Thyroid gland (tissue), 4 donors: Measurements from ENCODE around the gene PHF21B. TPM values are rescaled to one million over a fixed set of nuclear protein-coding genes. Genes with fewer than 3 reads are reported as not detected.

Experiments used
- DNase-seq, 2 donors: peaks; one replicate each; pipeline ENCODE4 v3.0.0-alpha.2; 2019
- H3K27ac ChIP-seq, 3 donors: fragments of 200-600 bp; sonication (generic); 1 replicate in 2 of 3; 2 replicates in 1 of 3; pipeline ENCODE4 v1.5.1; 2016 to 2019; ENCODE audit warnings: mild to moderate bottlenecking in 1 of 3, moderate library complexity in 1 of 3
- H3K27me3 ChIP-seq: fragments of 200-600 bp; sonication (generic); one replicate; pipeline ENCODE4 v1.5.1; 2019
- H3K36me3 ChIP-seq, 2 donors: fragments of 200-600 bp; sonication (generic); one replicate each; pipeline ENCODE4 v1.5.1; 2016 to 2019
- H3K4me1 ChIP-seq, 2 donors: fragments of 200-600 bp; sonication (generic); one replicate each; pipeline ENCODE4 v1.5.1; 2017 to 2019
- H3K4me3 ChIP-seq, 3 donors: fragments of 200-600 bp; sonication (generic); replicated peaks in 1 of 3; 1 replicate in 2 of 3; 2 replicates in 1 of 3; pipeline ENCODE4 v1.5.1; 2016; ENCODE audit warnings: mild to moderate bottlenecking in 1 of 3
- H3K9me3 ChIP-seq: fragments of 200-600 bp; sonication (generic); one replicate; pipeline ENCODE4 v1.5.1; 2017
- CTCF ChIP-seq, 6 experiments: fragments of 200-600 bp in 3 of 6; fragments of 450-650 bp in 3 of 6; sonication (generic) in 3 of 6; IDR thresholded peaks; one replicate each; pipeline ENCODE4 v1.5.1; 2016 to 2019; ENCODE audit warnings: antibody characterized with exemption in 6 of 6, mild to moderate bottlenecking in 2 of 6, inconsistent platforms in 1 of 6, moderate library complexity in 1 of 6
- POLR2A ChIP-seq, 2 donors: fragments of 450-650 bp; IDR thresholded peaks; one replicate each; pipeline ENCODE4 v1.6.1; 2017; ENCODE audit warnings: antibody characterized with exemption in 2 of 2, mild to moderate bottlenecking in 2 of 2, moderate library complexity in 1 of 2
- WGBS, 2 donors: methylation state at CpG; one replicate each; pipeline ENCODE4 v1.1.5; 2017; 5-methylcytosine and 5-hydroxymethylcytosine counted together
- intact Hi-C: fragments of 100-400 bp; cut with DNase I; formaldehyde crosslinking; loops from one replicate; pipeline ENCODE4 v1.15.1; 2023
- total RNA-seq, 4 donors: library from RNA; depleted of rRNA; stranded (reverse); fragments of >200 nt; gene quantifications; one replicate each; pipeline ENCODE4 v1.2.3, GENCODE V29; 2016

Gene PHF21B
- total RNA-seq, 4 donors from 2014 or later, result 0.33 to 8.9 (median 2.2) TPM

DNA sequence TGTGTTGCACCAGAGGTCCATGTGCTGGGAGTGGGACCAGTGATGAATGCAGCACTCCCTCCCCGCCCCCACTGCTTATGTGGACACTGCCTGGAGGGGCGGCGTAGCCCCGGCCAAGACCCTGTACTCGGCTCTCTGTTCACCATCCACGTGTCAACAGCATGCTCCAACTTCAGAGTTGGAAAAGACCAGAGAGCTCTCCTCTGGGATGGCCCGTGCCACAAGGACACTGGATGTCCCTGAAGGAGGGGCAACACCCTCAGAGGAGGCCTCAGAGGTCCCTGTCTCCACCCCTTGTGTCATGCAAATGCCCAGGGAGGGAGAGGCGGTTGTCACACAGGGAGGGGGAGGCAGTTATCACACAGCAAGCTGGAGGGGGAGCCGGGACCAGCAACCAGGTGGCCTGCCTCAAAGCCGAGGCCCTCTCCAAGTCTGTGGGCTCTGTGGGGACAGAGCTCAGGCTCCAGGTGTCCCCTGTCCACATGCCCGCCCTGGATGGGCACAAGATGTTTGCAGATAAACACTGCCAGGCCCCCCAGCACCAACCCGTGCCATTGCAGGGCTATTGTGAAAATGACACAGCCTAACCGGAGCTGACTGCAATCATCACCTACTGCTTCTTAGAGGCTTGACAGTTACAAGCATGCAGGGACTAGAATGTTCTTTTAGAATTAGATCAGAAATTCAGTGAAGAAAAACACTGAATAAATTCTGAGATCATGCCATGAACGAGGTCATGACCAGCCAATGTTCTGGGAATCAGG is 121.1 kb downstream of the PHF21B start:
- Histone ChIP-seq H3K9me3 (no peaks in the 10 kb centered on the region), H3K4me3 (no peak overlapping the region), H3K27ac (no peak overlapping the region), H3K4me1 (no peaks in the 10 kb centered on the region), H3K27me3 (no peaks in the 10 kb centered on the region), H3K36me3 (no peaks in the 10 kb centered on the region)
- WGBS, 2 donors, result 75 to 77% methylated on average over 9 to 11 of the region's 14 CpGs
- intact Hi-C loops, result no loop called here
- DNase-seq, result no peak
- TF ChIP-seq CTCF (IDR thresholded peaks at IDR 0.05) (no peak), POLR2A (IDR thresholded peaks at IDR 0.05) (no peak)

DNA sequence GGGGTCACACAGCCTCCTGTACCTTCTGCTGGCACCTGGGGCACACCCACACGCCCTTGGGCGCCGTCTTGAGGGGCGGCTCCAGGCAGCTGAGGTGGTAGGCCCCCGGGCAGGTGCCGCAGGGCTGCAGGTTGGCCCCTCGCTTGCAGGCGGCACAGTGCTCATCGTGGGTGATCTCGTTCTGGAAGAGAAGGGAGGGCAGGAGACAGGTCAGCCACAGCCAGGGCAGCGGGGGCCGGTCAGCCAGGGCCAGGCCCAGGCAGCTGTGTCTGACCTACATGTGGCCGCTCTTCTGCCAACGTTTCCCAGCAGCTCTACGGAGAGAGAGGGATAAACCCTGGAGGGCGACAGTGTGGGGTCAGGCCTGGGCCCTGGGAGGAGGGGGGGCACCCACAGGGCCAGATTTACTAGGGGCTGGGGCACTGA is 121.9 kb downstream of the PHF21B start:
- no peaks in the 10 kb centered on the region for H3K36me3 ChIP-seq
- TF ChIP-seq POLR2A (IDR thresholded peaks at IDR 0.05), result no peak
- H3K27ac ChIP-seq, result no peak overlapping the region
- H3K4me3 ChIP-seq, result no peak overlapping the region
- no peaks in the 10 kb centered on the region for H3K27me3 ChIP-seq
- no peaks in the 10 kb centered on the region for H3K4me1 ChIP-seq
- WGBS, 2 donors, result 88 to 89% methylated on average over 4 to 9 of the region's 16 CpGs
- no peaks in the 10 kb centered on the region for H3K9me3 ChIP-seq
- intact Hi-C loops, result no loop called here
- DNase-seq, result no peak

DNA sequence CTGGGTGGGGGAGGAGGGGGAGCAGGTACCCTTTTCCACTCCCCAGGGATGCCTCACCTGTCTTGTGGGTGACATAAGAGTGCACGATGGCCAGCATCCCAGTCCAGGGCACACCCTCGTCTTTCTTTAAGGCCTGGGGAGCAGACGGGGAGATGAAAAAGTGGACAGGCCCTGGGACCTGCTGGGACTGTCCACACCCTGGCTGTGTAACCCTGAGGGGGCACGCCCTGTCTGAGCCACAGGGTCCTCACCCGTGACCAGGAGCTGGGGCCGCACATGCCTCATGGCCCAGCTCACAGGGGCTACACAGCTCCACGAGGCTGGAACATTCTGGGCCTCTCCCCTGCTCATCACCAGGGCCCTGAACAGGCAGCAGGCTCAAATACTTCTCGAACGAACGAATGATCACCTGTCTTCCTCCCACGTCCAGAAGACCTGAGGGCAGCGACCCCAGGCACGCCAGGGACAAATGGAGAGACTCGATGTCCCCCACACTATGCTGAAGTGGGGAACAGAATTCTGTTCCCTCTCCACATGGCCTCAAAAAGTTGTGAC is 123.9 kb downstream of the PHF21B start:
- Histone ChIP-seq H3K27me3 (no peaks in the 10 kb centered on the region), H3K9me3 (no peaks in the 10 kb centered on the region), H3K27ac (no peak overlapping the region), H3K4me3 (no peak overlapping the region), H3K36me3 (no peaks in the 10 kb centered on the region), H3K4me1 (no peaks in the 10 kb centered on the region)
- no peak for DNase-seq
- 91 to 95% methylated on average over 11 to 14 of the region's 14 CpGs for WGBS, 2 donors
- intact Hi-C loops, result no loop called here
- TF ChIP-seq CTCF (IDR thresholded peaks at IDR 0.05) (no peak), POLR2A (IDR thresholded peaks at IDR 0.05) (no peak)

- intact Hi-C loops, result no loop called here
- TF ChIP-seq CTCF (IDR thresholded peaks at IDR 0.05) (no peak), POLR2A (IDR thresholded peaks at IDR 0.05) (no peak)
- no peak overlapping the region for H3K27ac ChIP-seq
- 92 to 95% methylated on average over 15 to 18 of the region's 18 CpGs for WGBS, 2 donors
- no peak for DNase-seq
- no peaks in the 10 kb centered on the region for H3K36me3 ChIP-seq
- H3K9me3 ChIP-seq, result no peaks in the 10 kb centered on the region
- H3K27me3 ChIP-seq, result no peaks in the 10 kb centered on the region
- H3K4me1 ChIP-seq, result no peaks in the 10 kb centered on the region
- no peak overlapping the region for H3K4me3 ChIP-seq
Observed at GRCh38 chr22:44884968-44885805, 124.6 kb downstream of the PHF21B start.

GRCh38 chr22:44884562-44884961 is 125.2 kb downstream of the PHF21B start:
- H3K4me3 ChIP-seq, result no peak overlapping the region
- H3K9me3 ChIP-seq, result no peaks in the 10 kb centered on the region
- intact Hi-C loops, result no loop called here
- TF ChIP-seq POLR2A (IDR thresholded peaks at IDR 0.05), result no peak
- TF ChIP-seq CTCF (IDR thresholded peaks at IDR 0.05), result no peak
- H3K27me3 ChIP-seq, result no peaks in the 10 kb centered on the region
- whole genome bisulfite sequencing, 2 donors, result 89 to 98% methylated on average over 1 of the region's 1 CpG
- H3K36me3 ChIP-seq, result no peaks in the 10 kb centered on the region
- H3K4me1 ChIP-seq, result no peaks in the 10 kb centered on the region
- no peak for DNase-seq
- no peak overlapping the region for H3K27ac ChIP-seq
